Glomerular visceral epithelial cell (primary cell): ENCODE data around the gene GRK5.
A peak's percentile ranks its signal among the peaks of the same experiment; 100 is the strongest.

ENCODE experiments used
- DNase-seq: peaks from one replicate; pipeline ENCODE4 v3.0.0-alpha.2; 2016; ENCODE audit errors: extremely low spot score

The GRK5 gene

GRCh38 chr10:119198438-119198837, 8.9 kb upstream of the GRK5 start:
- no peak for DNase-seq

GRCh38 chr10:119199231-119199992, 8.0 kb upstream of the GRK5 start:
- peak; percentile 62 for DNase-seq

GRCh38 chr10:119201233-119201632, 6.1 kb upstream of the GRK5 start:
- DNase-seq = no peak

DNA sequence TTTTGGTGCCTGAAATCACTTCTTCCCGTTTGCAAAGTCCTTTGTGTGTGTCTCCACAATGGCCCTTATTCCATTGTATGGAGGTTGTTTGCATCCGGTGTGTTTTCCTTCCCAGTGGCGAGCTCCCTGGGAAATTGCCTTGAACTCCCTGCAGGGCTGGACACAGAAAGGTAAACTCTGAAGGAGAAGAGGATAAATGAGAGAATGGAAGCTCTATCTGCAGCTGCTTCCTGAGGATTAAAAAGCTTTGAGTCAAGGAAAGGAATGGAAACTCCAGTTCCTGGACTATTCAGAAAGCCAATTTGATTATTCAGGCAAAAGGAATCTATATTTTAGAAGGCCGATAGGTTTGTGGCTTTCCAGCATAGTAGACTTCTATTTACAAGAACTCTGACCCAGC, 4.4 kb upstream of the GRK5 start:
- DNase-seq = peak; percentile 15

DNA sequence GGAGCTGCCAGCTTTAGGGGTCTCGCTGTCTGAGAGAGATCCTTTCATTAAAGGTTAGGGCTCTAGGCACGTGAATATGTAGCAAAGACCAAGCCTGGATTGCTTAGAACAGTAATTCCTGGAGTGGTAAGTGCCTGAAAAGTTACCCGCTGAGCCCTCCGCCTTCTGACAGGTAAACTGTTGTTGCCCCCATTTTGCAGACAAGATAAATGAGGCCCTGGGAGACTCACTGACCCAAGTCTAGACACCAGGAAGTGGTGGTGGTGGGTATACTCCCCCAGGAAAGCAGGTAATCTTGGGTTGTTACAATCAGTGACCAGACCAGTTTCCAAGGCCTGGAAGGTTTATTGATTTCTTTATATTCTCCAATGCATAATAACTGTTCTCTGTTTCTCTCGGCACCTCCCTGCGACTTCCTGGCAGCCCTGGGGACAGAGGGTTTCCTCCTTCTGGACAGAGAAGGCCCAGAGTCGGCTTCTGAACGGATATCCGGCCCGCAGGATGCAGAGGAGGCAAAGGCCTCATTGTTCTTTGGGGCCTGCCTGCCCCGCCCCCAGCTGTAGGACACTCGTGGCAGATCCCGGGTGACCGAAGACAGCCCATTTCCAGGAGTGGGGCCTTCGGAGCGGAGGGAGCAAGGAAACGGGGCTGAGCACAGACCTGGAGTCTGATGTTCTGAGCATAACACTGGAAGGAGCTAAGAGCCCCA, 1.3 kb upstream of the GRK5 start:
- DNase-seq = peak; percentile 32

GRCh38 chr10:119206603-119207365, 587 bp upstream of the GRK5 start:
- peak; percentile 73 for DNase-seq

GRCh38 chr10:119207713-119208552, 562 bp downstream of the GRK5 start:
- peak; percentile 49 for DNase-seq

DNA sequence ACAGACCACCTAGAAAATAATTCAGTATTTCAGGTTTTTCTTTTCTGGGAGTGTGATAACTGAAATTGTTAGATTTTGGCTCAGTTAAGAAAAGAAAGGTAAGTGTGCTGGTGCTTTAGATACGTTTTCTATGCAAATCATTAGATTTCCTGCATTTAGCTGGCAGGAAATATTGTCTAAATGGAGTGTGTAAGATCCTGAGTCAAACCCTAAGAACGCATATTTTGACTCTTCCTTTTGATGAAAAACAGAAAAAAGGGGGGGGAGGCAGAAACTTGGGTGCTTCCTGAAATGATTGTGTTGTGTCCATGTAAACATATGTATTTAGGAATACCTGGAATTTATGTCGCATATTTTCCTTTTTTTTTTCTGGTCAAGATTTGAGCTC, 1.2 kb downstream of the GRK5 start:
- no peak for DNase-seq

- DNase-seq = peak; percentile 47
These were observed 1.8 kb downstream of the GRK5 start for GRCh38 chr10:119209035-119209735.

DNA sequence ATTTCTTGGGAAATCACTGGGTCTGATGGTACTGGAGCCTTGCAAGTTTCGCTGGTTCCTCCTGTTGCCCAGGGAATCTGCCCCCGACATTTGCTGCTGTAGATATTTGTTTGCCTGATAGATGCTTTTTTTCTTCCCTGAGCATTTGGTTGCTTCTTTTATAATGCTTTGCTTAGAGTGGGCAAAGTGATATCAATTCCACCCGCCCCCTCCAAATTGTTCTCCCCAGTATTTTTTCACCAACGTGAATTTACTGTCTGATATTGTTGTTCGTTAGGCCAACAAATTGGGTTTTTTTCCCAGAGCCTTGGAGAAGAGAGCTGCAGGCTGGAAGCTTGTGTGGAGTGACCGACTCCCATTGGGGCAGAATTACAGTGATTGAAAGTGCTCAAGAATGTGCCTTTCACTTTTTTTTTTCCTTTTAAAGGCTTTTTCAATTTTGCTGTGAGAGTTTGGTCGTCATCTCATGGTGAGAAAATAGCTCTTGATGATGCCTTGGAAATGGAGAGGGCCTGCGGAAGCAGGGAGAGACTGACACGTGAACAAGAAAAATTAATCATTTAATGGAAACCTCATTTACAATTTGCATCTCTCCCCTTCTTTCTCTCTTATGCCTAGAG, 2.5 kb downstream of the GRK5 start:
- DNase-seq = no peak

DNA sequence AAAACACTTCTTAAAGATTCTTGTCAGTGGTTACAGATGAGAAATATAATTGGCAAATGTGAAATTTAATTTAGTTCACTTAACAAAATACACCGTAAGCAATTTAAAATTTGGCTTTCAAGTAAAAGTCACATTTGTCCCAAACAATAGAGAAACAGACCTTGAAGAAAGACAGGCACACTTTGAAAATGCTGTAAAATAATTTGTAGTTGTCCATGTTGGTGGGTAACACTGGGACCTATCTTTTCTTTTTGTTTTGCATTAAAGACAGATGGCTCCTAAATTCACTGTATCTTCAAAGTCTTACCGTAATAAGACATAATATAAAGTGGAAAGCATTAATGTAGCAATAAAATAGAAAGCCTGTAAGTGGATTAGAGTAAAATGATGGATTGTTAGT, 3.3 kb downstream of the GRK5 start:
- no peak for DNase-seq

GRCh38 chr10:119211176-119211575, 3.8 kb downstream of the GRK5 start:
- no peak for DNase-seq

GRCh38 chr10:119211625-119212441, 4.5 kb downstream of the GRK5 start:
- DNase-seq = no peak

GRCh38 chr10:119215371-119215770, 8.0 kb downstream of the GRK5 start:
- no peak for DNase-seq

- DNase-seq = no peak
These were observed 8.8 kb downstream of the GRK5 start for GRCh38 chr10:119216127-119216526.

- DNase-seq = no peak
These were observed 10.0 kb downstream of the GRK5 start for GRCh38 chr10:119217401-119217800.

- DNase-seq = no peak
These were observed 10.7 kb downstream of the GRK5 start for GRCh38 chr10:119217991-119218490.

GRCh38 chr10:119219871-119220270, 12.5 kb downstream of the GRK5 start:
- DNase-seq = no peak

DNA sequence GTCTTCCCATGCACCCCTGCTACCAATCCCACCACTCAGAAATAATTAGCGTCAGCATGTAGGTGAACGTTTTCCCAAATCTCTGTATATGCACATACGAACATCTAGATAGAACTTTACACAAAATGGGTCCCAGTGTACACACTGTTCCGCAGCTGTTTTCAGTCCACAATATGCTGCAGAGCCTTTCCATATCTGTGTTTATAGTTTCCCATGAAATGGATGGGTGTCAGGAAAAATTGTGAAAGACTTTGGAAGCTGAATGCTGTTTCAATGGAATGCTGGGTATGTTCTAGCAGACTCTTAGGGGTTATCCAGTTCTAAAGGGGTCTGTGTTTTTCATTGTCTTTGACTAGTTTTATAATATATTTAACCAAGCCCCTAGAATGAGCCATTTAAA, 13.8 kb downstream of the GRK5 start:
- DNase-seq = no peak

DNA sequence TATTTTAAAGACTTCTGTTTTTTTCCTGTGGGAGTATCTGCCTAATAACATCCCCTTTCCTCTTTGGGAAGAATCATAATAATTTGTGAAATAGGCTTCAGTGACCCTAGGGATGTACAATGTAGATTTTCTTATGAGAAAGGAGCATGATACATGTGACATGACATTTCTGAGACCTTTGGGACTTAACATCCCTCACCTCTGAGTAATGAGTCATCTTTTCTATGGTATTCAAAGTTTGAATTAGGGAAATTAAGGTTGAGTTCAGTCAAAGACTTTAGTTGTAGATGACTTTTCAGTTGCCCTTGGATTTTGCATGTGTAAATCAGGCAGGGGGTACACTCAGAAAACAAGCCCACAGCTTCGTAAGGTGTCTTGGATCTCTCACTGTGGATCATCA, 14.3 kb downstream of the GRK5 start:
- DNase-seq = no peak
